Measurements from ENCODE around the gene BBS1.

Gene BBS1

DNA sequence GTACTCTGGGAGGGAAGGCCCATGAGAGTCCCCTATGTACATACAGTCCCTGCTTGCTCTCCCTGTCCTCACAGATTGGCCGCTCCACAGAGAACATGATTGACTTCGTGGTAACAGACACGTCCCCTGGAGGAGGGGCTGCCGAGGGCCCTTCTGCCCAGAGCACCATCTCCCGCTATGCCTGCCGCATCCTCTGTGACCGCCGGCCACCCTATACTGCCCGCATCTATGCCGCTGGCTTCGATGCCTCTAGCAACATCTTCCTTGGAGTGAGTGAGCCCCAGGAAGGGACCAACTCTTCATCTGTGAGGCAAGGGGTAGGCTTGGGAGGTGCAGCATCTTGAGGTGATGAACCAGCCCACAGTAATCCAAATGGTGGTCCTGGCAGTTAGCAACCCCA, 37.3 kb upstream of the BBS1 start:
- no peak overlapping the region for H3K4me3 ChIP-seq (ENCODE audit: low read depth, low read length)
- TF ChIP-seq, protein P1, sequence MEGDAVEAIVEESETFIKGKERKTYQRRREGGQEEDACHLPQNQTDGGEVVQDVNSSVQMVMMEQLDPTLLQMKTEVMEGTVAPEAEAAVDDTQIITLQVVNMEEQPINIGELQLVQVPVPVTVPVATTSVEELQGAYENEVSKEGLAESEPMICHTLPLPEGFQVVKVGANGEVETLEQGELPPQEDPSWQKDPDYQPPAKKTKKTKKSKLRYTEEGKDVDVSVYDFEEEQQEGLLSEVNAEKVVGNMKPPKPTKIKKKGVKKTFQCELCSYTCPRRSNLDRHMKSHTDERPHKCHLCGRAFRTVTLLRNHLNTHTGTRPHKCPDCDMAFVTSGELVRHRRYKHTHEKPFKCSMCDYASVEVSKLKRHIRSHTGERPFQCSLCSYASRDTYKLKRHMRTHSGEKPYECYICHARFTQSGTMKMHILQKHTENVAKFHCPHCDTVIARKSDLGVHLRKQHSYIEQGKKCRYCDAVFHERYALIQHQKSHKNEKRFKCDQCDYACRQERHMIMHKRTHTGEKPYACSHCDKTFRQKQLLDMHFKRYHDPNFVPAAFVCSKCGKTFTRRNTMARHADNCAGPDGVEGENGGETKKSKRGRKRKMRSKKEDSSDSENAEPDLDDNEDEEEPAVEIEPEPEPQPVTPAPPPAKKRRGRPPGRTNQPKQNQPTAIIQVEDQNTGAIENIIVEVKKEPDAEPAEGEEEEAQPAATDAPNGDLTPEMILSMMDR (IDR thresholded peaks at IDR 0.05; ENCODE audit: control insufficient read depth, extremely low read depth, insufficient read depth) = no peak
- no peak for DNase-seq (ENCODE audit: low read depth)

DNA sequence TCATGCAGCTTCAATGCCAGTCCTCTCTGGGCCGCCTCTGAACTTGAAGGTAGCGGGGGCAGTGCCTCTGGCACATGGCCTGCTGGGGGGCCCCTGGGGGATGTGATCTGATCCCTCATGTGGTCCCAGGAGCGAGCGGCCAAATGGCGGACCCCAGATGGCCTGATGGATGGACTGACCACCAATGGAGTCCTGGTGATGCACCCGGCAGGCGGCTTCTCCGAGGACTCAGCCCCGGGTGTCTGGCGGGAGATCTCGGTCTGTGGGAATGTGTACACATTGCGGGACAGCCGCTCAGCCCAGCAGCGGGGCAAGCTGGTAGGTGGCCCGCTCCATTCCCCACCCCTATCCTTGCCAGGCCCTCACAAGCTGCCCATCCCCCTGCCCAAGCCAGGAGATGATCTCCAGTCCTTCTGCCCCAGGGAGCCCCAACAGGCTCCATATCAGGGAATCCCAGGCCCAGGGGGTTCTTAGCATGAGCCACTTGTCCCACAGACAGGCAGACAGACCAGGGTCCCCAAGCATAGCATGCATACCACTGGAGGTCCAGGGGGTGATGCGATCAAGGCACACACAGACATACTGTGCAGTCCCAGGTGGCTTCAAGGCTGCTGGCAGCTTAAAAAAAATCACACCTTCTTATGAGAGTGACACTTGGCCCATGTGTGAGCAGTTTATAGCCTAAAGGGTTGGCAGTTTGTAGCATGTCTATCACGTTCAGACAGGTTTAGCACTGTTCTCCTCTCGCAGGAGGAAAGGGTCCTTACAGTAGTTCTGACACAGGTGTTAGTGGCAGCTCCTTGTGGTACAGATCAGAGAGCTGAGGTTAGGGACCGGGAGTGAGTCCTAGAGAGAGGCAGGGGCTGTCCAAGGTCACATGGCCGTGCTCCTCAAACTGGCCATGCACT, 36.6 kb upstream of the BBS1 start:
- TF ChIP-seq, protein P1 (IDR thresholded peaks at IDR 0.05; ENCODE audit: control insufficient read depth, extremely low read depth, insufficient read depth) = no peak
- no peak overlapping the region for H3K4me3 ChIP-seq (ENCODE audit: low read depth, low read length)
- no peak for DNase-seq (ENCODE audit: low read depth)

DNA sequence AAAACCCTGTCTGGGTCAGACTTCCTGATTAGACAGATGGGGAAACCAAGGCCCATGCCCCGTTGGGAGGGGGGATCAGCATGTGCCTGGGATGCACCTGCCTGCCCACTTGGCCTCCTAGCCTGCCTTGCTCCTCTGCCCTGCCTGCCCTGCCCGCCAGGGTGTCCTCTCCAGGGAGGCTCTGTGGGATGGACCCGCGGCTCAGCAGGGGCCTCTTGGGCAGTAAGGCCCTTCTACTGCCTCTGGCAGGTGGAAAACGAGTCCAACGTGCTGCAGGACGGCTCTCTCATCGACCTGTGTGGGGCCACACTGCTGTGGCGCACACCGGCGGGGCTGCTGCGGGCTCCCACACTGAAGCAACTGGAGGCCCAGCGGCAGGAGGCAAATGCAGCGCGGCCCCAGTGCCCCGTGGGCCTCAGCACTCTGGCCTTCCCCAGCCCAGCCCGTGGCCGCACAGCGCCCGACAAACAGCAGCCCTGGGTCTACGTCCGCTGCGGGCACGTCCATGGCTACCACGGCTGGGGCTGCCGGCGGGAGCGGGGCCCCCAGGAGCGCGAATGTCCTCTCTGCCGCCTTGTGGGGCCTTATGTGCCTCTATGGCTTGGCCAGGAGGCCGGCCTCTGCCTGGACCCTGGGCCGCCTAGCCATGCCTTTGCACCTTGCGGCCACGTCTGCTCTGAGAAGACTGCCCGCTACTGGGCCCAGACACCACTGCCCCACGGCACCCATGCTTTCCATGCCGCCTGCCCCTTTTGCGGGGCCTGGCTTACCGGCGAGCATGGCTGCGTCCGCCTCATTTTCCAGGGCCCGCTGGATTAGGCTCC, 34.9 kb upstream of the BBS1 start:
- no peak overlapping the region for H3K4me3 ChIP-seq (ENCODE audit: low read depth, low read length)
- no peak for DNase-seq (ENCODE audit: low read depth)
- TF ChIP-seq, protein P1 (IDR thresholded peaks at IDR 0.05; ENCODE audit: control insufficient read depth, extremely low read depth, insufficient read depth) = no peak

DNA sequence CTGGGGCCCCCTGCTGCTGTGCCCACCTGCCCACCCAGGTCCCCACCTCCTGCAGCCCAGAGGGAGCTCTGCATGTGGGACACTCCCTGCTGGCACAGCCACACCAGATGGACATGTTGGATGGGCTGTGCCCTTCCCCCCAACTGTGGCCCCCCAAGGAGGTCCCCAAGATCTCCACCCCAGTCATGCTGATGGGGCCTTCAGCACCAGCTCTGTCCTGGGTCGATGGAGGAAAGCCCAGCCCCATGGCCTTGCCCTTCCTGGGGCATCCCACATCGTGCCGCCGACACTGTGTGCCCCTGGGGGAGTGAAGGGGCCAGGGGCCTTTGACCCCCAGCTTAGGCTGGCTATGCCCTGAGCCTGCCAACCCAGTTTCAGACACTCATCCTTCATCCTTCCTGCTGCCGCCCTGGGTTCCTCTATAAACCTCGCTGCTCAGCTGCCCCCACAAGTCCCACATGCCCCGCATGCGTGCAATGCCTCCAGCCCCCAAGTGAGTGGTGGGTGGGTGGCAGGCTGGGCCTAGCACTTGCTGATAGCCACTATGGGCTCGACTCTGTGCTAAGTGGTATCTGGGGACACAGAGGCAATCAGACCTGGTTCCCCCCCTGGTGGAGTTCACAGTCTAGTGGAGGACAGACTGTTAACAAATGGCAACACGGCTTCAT, 34.1 kb upstream of the BBS1 start:
- no peak overlapping the region for H3K4me3 ChIP-seq (ENCODE audit: low read depth, low read length)
- DNase-seq (ENCODE audit: low read depth) = no peak
- TF ChIP-seq, protein P1 (IDR thresholded peaks at IDR 0.05; ENCODE audit: control insufficient read depth, extremely low read depth, insufficient read depth) = no peak

DNA sequence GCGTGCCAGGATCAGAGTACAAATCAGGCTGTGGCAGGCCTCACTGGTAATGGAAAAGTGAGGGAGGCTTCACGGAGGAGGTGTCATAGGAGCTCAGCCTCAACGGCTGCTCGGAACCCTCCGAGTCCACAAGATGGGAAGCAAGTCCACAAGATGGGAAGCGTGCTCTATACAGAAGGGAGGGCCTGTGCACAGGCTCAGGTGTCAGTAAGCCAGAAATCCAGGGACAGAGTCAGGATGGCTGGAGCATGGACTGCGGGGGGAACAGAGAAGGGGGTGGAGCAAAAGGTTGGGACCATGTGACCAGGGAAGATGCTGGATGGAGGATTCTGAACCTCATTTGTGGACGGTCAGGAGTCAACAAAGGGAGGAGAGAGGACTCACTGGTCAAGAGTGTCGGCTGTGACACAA, 33.6 kb upstream of the BBS1 start:
- TF ChIP-seq, protein P1 (IDR thresholded peaks at IDR 0.05; ENCODE audit: control insufficient read depth, extremely low read depth, insufficient read depth) = no peak
- DNase-seq (ENCODE audit: low read depth) = no peak
- no peak overlapping the region for H3K4me3 ChIP-seq (ENCODE audit: low read depth, low read length)

DNA sequence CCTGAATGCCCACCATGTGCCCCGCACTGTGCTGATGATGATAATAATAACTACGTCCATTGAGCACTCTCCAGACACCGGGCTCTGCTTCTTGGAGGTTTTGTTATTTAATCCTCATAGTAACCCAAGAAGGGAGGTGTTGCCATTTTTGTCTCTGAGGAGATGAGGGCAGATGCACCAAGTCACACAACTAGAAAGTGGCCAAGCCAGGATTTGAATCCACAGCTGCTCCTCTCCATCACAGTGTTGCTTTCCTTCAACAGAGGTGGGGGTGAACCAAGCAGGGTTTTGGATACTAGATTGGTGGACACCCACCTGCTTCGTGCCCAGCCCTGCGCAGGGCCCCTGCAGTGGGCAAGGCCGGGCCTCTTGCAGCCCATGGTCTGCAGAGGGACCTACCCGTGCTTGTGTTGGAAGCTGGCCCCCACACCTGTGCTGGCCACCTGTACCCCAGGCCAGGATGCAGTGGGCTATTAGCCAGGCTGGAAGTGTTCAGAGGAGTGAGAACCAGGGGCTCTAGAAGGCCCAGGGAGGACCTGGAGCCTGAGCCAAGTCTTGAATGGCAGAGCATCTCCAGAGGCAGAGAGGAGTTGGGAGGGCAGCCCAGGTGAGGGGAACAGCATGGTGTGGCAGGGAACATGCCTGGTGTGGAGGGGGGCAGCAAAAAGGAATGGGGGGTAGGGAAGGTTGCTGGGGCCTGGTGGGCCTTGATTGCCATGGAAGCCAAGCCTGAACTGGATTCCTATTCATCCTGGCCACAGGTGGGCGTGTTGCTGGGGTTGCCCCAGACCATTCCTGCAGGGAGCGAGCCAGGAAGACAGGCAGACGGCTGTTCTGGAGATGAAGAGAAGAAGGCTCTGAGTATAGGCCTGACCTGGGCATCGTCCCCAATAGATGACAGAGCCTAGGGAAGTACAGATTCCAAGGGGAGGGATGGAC, 32.9 kb upstream of the BBS1 start:
- TF ChIP-seq, protein P1 (IDR thresholded peaks at IDR 0.05; ENCODE audit: control insufficient read depth, extremely low read depth, insufficient read depth) = no peak
- H3K4me3 ChIP-seq (ENCODE audit: low read depth, low read length) = no peak overlapping the region
- DNase-seq (ENCODE audit: low read depth) = no peak
